IPS-NIHi11 (cell line): Measurements from ENCODE around the gene CPT1C.
A peak's percentile ranks its signal among the peaks of the same experiment; 100 is the strongest.

Source experiments
- DNase-seq: peaks from one replicate; pipeline ENCODE4 v3.0.0; 2012; ENCODE audit warnings: mixed read lengths, low spot score

The CPT1C gene

DNA sequence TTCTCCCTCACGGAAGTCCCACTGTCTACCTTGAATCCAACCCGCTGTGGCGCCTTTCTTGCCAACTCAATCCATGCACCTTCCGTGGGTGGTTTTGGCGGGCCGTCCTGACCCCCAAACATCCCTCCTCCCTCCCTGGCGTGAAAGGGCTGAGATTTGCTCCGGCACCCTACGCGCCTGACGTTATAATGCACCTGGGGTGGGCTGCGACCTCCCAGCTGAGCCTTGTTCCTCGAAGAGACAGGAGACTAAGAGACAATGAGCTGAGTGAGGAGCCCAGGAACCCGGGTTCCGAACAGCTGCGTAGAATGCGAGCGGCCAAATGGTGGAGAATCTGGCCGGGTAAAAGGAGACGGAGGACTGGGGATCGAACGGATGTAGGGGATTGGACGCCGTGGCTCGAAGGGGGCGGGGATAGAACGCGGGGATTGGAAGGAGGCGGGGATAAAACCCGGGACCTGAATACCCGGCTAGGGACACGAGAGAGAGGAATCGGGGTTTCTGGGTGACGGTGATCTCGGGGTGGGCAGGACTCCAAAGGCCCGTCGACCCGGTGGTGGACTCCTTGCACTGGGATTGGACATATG is at the start of gene CPT1C:
Gene CPT1C, plus strand, starts transcription at position 461 of the 587 bp plus-strand sequence. CDS start 1,137 bp downstream, outside the sequence.
- peak; percentile 93 for DNase-seq

DNA sequence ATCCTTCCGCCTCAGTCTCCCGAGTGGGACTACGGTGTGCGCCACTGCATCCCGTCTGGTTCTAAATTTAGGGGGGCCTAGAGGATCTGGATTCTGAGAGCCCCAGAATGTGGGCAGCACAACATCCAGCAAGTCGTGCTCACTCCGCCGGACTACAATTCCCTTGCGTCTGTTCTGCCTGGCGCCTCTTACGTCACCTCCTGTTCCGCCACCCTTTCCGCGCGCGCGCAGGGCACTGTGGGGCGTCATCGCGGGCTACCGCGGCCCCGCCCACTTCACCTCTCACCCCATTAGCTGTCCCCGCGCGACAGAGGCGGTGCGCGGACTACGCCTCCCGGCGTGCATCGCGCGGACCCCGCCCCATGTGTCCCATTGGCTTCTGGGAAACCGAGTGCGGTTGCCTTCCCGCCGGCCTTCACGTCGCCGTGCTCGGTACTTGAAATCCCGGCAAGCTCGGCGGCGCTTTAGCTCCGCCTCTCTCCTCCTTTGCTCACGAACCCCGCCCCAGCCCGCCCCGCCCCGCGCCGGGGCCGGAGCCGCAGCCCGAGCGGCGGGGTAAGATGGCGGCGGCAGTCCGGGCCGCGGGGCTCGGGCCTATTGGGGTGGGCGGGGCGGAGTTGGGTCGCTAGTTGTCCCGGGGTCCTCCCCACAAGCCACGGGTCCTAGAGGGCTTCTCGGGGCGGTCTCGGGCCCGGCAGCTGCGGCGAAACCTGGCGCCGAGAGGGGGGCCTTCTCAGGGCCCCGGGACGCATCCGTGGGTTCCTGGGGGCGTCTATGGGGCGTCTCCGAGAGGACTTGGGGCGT is 49.0 kb upstream of the CPT1C start, which contains the start of gene SCAF1:
Gene SCAF1, plus strand, starts transcription at position 522 of the 804 bp plus-strand sequence. CDS start 2,818 bp downstream, outside the sequence.
- peak; percentile 94 for DNase-seq

DNA sequence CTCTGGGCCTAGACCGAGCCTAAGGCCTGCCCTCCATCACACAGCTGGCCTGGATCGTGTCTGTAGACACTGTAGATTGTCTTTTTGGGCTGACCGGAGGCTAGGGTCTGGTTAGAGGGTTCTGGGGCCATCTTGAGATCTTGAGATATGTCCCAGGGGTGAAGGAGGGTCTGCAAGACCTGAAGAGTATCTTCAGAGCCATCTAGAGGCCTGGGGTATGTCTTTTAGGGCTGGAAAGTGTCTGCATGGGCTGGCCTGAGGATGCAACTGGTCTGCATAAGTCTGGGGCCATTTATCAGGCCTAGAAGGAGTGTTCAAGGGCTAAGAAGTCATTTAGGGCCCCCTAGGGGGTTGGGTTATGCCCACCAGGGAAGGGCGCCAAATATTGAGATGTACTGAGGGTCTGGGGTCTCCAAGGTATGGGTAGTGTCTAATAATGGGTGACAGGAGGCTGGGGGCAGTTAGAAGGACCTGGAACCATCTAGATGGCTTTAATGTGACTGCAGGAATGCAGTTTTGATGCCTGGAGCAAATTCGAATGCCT is 48.4 kb upstream of the CPT1C start:
- no peak for DNase-seq

DNA sequence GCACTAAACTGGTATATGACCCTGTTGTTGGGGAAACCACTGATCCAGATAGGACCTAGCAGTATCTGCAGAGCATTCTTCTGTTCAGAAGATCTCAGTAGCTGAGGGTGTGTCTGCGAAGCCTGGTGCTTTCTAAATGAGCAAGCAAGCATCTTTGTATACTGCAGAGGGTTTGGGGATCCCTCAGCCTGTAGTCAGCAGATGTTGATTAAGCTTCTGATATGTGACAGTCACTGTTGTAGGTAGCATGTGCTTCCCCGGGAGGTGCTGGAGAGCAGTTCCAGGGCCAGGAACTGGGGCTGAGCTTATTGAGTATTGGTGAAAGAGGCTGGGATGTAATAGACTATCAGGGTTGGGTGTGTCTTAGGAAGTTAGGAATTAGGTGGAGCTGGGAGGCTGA is 47.5 kb upstream of the CPT1C start:
- DNase-seq = no peak

DNA sequence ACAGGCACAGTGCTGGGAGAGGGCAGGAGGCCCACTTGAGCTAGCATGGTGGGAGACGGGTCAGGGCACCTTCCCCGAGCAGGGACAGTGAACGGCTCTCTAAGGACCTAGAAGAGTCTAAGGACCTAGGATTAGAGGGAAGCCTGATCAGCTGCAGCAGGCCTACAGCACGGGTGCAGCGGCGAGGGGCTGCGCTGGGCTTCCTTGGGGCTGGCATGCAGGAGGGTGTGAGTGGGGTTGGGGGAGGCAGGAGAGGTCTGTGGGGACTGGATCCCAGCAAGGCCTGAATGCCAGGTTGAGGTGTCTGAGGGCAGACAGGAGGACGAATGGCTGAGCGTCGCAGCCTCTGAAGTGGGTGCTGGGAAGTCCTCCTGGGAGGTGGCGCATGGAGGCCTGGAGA is 45.3 kb upstream of the CPT1C start:
- DNase-seq = no peak

DNA sequence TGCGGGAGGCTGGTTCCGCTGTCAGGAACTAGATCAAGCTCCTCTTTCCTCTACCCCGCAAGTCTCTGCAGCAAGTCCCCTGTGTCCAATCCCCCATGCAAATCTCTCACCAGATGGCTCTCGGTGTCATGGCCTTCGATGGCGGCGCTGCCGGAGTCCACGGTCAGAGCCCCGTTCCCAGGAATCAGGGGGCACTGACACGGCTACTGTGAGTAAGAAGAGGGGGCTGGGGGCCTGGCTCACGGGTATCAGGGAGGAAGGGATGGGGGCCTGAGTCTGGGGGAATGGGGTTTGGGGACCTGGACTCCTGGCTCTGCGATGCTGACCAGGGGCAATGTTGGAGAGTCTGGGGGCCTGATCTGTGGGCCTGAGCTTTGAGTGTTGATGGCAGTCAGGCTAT is 44.9 kb upstream of the CPT1C start:
- DNase-seq = no peak

DNA sequence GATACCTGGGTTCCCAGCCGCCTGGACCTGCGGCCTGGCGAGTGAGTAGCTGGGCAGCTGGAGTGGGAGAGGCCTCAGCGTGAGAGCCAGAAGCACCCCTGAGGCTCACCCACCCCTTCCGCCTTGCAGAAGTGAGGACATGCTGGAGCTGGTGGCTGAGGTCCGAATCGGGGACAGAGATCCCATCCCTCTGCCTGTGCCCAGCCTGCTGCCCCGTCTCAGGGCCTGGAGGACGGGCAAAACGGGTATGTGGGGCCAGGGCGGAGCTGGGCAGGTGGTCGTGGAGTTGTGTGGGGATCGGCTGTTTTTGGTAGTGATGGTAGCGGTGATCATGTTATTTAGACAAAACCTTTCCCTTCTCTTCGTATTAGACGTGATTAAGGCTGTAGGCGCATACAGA is 44.3 kb upstream of the CPT1C start:
- no peak for DNase-seq

DNA sequence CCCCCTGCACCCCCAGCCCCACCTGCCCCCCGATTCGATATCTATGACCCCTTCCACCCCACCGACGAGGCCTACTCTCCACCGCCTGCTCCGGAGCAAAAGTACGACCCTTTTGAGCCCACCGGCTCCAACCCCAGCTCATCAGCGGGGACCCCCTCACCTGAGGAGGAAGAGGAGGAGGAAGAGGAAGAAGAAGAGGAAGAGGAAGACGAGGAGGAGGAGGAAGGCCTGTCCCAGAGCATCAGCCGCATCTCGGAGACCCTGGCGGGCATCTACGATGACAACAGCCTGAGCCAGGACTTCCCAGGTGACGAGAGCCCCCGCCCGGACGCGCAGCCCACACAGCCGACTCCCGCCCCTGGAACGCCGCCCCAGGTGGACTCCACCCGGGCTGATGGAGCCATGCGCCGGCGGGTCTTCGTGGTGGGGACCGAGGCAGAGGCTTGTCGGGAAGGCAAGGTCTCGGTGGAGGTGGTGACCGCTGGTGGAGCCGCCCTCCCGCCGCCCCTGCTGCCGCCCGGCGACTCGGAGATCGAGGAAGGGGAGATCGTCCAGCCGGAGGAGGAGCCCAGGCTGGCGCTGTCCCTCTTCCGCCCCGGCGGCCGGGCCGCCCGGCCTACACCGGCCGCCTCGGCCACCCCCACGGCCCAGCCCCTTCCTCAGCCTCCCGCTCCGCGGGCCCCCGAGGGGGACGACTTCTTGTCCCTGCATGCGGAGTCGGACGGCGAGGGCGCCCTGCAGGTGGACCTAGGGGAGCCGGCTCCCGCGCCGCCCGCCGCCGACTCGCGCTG is 39.7 kb upstream of the CPT1C start:
- DNase-seq = no peak

DNA sequence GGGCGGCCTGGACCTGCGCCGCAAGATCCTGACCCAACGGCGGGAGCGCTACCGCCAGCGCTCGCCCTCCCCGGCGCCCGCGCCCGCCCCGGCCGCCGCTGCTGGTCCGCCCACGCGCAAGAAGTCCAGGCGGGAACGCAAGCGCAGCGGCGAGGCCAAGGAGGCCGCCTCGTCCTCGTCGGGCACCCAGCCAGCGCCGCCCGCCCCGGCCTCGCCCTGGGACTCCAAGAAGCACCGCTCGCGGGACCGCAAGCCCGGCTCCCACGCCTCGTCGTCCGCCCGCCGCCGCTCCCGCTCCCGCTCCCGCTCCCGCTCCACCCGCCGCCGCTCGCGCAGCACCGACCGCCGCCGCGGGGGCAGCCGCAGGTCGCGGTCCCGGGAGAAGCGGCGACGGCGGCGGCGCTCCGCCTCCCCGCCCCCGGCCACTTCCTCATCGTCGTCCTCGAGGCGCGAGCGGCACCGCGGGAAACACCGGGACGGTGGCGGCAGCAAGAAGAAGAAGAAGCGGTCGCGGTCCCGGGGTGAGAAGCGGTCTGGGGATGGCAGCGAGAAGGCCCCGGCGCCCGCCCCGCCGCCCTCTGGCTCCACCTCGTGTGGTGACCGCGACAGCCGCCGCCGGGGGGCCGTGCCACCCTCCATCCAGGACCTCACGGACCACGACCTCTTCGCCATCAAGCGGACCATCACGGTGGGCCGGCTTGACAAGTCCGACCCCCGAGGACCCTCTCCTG is 38.9 kb upstream of the CPT1C start:
- DNase-seq = no peak

DNA sequence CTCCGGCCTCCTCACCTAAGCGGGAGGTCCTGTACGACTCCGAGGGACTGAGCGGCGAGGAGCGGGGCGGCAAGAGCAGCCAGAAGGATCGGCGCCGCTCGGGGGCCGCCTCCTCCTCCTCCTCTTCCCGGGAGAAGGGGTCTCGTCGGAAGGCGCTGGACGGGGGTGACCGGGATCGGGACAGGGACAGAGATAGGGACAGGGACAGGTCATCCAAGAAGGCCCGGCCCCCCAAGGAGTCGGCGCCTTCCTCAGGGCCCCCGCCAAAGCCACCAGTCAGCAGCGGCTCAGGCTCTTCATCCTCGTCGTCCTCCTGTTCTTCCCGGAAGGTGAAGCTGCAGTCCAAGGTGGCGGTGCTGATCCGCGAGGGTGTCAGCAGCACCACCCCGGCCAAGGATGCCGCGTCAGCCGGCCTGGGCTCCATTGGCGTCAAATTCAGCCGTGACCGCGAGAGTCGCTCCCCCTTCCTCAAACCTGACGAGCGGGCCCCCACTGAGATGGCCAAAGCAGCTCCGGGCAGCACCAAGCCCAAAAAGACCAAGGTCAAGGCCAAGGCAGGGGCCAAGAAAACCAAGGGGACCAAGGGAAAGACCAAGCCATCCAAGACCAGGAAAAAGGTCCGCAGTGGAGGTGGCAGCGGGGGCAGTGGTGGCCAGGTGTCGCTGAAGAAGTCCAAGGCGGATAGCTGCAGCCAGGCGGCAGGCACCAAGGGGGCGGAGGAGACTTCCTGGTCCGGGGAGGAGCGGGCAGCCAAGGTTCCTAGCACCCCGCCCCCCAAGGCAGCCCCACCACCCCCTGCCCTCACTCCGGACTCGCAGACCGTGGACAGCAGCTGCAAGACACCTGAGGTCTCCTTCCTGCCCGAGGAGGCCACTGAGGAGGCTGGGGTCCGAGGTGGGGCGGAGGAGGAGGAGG is 38.1 kb upstream of the CPT1C start:
- no peak for DNase-seq

DNA sequence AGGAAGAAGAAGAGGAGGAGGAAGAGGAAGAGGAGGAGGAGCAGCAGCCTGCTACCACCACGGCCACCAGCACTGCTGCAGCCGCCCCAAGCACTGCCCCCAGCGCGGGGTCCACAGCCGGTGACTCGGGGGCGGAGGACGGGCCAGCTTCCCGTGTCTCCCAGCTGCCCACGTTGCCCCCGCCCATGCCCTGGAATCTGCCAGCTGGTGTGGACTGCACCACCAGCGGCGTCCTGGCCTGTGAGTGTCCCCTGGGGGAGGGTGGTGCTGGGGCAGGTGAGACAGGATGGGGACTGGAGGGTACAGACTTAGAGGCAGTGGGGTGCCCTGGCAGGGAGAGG is 37.5 kb upstream of the CPT1C start:
- no peak for DNase-seq

DNA sequence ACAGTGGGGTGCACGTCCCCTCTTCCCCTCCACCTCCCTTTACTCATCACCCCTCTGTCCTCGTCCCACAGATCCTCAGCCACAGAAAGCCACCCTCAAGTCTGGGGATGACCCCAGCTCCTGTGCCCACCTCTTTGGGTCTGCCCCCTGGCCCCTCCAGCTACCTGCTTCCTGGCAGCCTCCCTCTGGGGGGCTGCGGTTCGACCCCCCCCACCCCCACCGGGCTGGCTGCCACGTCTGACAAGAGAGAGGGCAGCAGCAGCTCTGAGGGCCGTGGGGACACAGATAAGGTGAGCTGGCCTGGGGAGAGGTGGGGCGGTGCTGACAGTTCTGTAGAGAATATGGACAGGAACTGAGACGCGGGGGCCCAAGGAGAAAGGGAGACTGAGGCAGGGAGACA is 36.3 kb upstream of the CPT1C start:
- DNase-seq = no peak

DNA sequence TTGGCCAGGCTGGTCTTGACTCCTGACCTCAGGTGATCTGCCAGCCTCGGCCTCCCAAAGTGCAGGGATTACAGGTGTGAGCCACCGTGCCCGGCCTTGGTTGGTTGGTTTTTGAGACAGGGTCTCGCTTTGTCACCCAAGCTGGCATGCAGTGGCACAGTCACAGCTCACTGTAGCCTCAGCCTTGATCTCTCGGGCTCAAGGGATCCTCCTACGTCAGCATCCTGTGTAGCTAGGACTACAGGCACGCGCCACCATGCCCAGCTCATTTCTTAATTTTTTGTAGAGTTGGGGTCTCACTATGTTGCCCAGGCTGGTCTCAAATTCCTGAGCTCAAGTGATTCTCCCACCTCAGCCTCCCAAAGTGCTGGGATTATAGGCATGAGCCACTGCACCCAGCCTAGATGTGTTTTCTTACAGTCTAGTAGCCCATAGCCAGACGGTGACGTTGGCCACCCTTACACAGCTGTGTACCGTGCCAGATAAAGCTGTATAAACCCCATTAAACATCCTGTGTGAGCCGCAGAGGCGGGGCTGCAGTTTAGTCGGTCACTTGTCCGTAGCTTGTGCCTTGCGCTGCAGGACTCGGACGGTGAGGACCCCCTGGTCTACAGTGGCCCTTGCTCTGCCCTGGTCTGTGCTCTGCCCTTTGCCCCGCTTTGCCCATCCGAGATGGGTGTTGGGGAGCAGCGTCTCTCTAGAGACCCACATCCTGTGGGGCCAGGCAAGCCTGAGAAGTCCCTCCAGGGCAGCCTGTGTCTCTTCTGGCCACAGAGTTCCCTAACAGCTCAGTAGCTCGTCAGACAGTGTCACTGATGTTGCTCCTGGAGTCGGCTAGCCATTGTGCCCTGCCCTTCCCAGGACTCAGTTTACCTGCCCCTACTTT is 35.1 kb upstream of the CPT1C start:
- no peak for DNase-seq

DNA sequence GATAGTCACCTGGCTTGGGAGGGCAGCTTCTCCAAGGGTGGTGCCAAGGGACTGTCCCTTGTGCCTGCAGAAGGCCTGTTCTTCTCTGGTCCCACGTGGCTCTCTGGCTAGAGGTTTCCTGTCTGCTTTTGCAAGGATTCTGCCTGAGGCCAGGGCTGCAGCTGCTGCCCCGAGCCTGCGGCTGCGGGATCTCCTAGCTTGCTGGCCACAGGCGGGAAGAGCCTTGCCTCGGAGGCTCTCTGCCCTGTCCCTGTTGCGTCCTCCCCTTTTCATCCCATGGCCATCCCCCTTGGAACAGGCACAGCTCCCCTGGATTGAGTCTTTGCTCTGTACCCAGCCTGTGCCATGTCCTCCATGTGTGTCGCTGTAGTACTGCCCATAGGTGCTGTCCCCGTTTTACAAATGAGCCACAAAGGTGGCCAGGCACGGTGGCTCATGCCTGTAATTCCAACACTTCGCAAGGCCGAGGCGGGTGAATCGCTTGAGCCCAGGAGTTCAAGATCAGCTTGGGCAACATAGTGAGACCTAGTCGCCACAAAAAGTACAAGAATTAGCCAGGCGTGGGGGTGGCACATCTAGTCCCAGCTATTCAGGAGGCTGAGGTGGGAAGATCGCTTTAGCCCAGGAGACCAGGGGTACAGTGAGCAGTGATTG is 34.3 kb upstream of the CPT1C start:
- DNase-seq = no peak

DNA sequence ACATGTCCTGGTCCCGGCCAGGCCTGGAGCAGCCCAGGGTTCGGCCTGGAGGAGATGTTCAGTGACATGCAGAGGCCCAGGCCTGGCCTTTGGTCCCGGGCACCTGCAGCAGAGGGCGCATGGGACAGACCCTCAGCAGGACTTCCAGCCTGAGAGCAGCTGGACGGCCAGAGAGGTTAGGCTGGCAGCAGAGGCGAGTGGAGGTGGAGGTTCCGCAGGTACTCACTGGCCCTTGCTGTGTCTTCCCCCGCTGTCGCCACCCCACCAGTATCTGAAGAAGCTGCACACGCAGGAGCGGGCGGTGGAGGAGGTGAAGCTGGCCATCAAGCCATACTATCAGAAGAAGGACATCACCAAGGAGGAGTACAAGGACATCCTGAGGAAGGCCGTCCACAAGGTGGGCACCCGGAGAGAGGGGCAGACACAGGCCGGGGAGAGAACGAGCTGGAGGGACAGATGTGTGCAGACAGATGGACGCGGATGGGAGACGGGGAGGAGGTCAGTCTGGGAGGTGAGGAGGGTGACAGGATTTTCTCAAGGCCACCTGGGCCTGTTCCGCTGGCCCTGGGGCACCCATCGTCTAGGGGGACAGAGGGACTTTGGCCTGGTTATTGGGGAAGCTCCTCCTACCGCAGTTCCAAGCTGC is 33.3 kb upstream of the CPT1C start:
- peak; percentile 8 for DNase-seq

DNA sequence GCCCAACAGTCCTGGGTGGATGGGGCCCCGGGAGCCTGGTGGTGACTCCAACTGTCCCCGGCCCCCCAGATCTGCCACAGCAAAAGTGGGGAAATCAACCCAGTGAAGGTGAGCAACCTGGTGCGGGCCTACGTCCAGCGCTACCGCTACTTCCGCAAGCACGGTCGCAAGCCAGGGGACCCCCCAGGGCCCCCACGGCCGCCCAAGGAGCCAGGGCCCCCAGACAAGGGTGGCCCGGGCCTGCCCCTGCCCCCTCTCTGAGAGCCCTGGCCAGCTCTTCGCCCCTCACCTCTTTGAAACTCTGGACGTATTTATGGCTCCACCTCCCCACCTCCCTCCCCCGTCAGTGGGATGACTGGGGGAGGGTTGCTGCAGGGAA is 32.8 kb upstream of the CPT1C start:
- peak; percentile 17 for DNase-seq

DNA sequence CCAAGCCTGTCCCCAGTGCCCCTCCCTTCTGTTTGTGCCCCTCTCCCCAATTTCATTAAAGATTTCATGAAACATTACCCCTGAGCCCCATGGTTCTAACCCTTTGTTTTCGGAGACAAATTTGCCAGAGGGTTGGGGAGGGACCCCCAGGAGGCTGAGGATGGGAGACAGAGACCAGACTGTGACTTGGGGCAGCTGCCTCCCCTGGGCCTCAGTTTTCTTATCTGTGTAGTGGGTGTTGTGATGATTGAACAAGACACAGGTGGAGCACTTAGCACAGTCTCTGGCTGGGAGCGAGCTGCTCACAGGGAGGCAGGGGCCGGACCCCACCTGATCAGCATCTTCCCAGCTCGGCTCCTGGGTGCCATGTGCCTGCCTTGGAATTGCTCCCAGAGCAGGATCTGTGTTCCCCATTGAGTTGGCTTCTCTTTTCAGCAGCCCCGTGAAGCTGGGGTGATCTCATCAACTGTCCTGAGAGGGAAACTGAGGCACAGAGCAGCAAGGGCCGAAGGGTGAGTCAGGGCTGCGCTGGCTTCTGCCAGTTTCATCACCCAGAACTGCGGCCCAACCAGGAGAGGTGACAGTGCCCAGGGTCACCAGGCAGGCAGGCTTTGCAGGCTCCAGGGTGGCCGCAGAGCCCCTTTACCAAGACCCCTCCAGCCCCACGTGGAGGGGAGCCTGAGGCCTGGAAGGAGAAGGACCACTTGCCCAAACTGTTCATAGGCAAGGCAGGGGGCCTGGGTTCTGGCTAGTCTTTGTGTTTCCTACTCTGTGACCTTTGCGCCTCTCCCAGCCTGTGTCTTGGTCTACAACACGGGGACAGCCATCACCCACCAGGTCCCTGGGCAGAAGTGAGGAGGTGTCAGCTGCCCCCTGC is 32.1 kb upstream of the CPT1C start:
- peak; percentile 9 for DNase-seq
